MM.1S (cell line): ENCODE data around the gene PAPOLB.

Experiments used
- DNase-seq: peaks from one replicate; pipeline ENCODE4 v3.0.0-alpha.2; 2015
- H2AFZ ChIP-seq: fragments of 300-600 bp; sonication (generic); 2 replicates; pipeline ENCODE4 v1.6.0; 2016; ENCODE audit warnings: antibody characterized with exemption, low read length
- H3F3A ChIP-seq: fragments of 300-600 bp; sonication (generic); 2 replicates; pipeline ENCODE4 v1.6.1; 2016; ENCODE audit warnings: mild to moderate bottlenecking, antibody characterized with exemption, low read length, moderate library complexity, mixed read lengths; ENCODE audit not compliant: insufficient read depth
- H3K27ac ChIP-seq: fragments of 300-600 bp; sonication (generic); 2 replicates; pipeline ENCODE4 v1.5.1; 2016; ENCODE audit warnings: mild to moderate bottlenecking, low read length
- H3K27me3 ChIP-seq: fragments of 300-600 bp; sonication (generic); replicated peaks from 2 replicates; pipeline ENCODE4 v1.6.0; 2016; ENCODE audit warnings: low read length; ENCODE audit not compliant: insufficient read depth
- H3K36me3 ChIP-seq: fragments of 300-600 bp; sonication (generic); replicated peaks from 2 replicates; pipeline ENCODE4 v1.6.1; 2016; ENCODE audit warnings: mild to moderate bottlenecking, low read length, mixed read lengths; ENCODE audit not compliant: insufficient read depth
- H3K4me1 ChIP-seq: fragments of 300-600 bp; sonication (generic); 2 replicates; pipeline ENCODE4 v1.6.1; 2016; ENCODE audit warnings: low read length, mixed read lengths
- H3K4me2 ChIP-seq: fragments of 300-600 bp; sonication (generic); 2 replicates; pipeline ENCODE4 v1.6.0; 2016; ENCODE audit warnings: low read depth, low read length
- H3K4me3 ChIP-seq: fragments of 300-600 bp; sonication (generic); 2 replicates; pipeline ENCODE4 v1.5.1; 2016; ENCODE audit warnings: low read length, mixed read lengths
- H3K79me2 ChIP-seq: fragments of 300-600 bp; sonication (generic); 2 replicates; pipeline ENCODE4 v1.6.1; 2016; ENCODE audit warnings: mixed run types, low read length, mixed read lengths
- H3K9ac ChIP-seq: fragments of 300-600 bp; sonication (generic); 2 replicates; pipeline ENCODE4 v1.6.1; 2016; ENCODE audit warnings: low read length, mixed read lengths
- H3K9me2 ChIP-seq: fragments of 300-600 bp; sonication (generic); replicated peaks from 2 replicates; pipeline ENCODE4 v1.6.1; 2016; ENCODE audit warnings: mild to moderate bottlenecking, low read length, mixed read lengths; ENCODE audit not compliant: insufficient read depth
- H3K9me3 ChIP-seq: fragments of 300-600 bp; sonication (generic); replicated peaks from 2 replicates; pipeline ENCODE4 v1.6.1; 2016; ENCODE audit warnings: mild to moderate bottlenecking, low read length, mixed read lengths; ENCODE audit not compliant: insufficient read depth
- H4K20me1 ChIP-seq: fragments of 300-600 bp; sonication (generic); 2 replicates; pipeline ENCODE4 v1.6.1; 2016; ENCODE audit warnings: mild to moderate bottlenecking, low read length, moderate library complexity, mixed read lengths; ENCODE audit not compliant: insufficient read depth
- EZH2 ChIP-seq: fragments of 300-600 bp; sonication (generic); optimal IDR thresholded peaks from 2 replicates; pipeline ENCODE3; 2017; ENCODE audit warnings: low read depth, mild to moderate bottlenecking, antibody characterized with exemption, low read length, mixed read lengths
- EZH2phosphoT487 ChIP-seq: fragments of 300-600 bp; sonication (generic); IDR thresholded peaks from 2 replicates; pipeline ENCODE4 v1.6.1; 2018; ENCODE audit warnings: antibody characterized with exemption, low read length
- TF ChIP-seq, protein P1 (sequence below): fragments of 300-600 bp; sonication (generic); IDR thresholded peaks from 2 replicates; pipeline ENCODE4 v1.5.1; 2016; ENCODE audit warnings: antibody characterized with exemption, low read length, mixed read lengths

PAPOLB gene

DNA sequence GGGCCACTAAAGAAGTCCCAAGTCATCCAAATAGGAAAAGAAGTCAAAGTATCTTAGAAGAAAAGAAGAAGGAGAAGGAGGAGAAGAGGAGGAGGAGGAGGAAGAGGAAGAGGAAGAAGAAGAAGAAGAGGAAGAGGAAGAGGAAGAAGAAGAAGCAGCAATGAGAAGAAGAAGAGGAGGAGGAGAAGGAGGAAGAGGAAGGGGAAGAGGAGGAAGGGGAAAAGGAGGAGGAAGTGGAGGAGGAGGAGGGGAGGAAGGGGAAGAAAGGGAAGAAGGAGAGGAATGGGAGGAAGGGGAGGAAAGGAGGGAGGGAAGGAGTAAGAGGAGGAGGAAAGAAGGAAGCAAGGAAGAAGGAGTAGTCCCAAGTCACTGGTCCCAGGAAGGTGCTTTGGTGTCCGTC lies 43.3 kb upstream of the PAPOLB start:
- Histone ChIP-seq H4K20me1 (no peaks in the 10 kb centered on the region), H2AFZ (no peak overlapping the region), H3K36me3 (no peaks in the 10 kb centered on the region), H3K4me1 (no peaks in the 10 kb centered on the region), H3F3A (no peaks in the 10 kb centered on the region), H3K27me3 (peaks cover 24% of the 10 kb centered on the region; the same call in 1 of the 2 replicates), H3K9me3 (no peaks in the 10 kb centered on the region), H3K4me3 (no peak overlapping the region), H3K4me2 (no peak overlapping the region), H3K79me2 (no peaks in the 10 kb centered on the region), H3K9me2 (no peaks in the 10 kb centered on the region), H3K9ac (no peak overlapping the region), H3K27ac (no peak overlapping the region)
- no peak for DNase-seq
- no peak for TF ChIP-seq EZH2phosphoT487
- TF ChIP-seq, protein P1, sequence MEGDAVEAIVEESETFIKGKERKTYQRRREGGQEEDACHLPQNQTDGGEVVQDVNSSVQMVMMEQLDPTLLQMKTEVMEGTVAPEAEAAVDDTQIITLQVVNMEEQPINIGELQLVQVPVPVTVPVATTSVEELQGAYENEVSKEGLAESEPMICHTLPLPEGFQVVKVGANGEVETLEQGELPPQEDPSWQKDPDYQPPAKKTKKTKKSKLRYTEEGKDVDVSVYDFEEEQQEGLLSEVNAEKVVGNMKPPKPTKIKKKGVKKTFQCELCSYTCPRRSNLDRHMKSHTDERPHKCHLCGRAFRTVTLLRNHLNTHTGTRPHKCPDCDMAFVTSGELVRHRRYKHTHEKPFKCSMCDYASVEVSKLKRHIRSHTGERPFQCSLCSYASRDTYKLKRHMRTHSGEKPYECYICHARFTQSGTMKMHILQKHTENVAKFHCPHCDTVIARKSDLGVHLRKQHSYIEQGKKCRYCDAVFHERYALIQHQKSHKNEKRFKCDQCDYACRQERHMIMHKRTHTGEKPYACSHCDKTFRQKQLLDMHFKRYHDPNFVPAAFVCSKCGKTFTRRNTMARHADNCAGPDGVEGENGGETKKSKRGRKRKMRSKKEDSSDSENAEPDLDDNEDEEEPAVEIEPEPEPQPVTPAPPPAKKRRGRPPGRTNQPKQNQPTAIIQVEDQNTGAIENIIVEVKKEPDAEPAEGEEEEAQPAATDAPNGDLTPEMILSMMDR: no peak
- no peak for TF ChIP-seq EZH2

DNA sequence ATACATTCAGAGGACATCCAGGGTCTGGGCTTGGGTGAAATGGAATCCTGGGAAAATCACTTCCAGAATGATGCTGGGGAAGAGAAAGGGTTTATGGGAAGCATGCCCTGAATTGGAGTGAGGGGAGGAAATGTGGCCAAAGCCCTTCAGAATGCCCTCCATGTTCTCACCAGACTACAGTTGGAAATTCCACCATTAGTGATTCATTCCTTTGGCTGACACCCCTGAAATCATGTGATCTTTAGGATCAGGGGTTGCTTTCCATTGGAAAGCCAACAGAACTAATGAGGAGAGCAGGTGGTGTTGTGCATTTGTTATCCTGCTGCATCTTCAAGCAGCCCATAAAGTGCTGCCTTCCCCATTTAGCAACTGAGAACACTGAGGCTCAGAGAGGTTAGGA lies 42.5 kb upstream of the PAPOLB start:
- Histone ChIP-seq H3K27me3 (peaks cover 24% of the 10 kb centered on the region; the same call in 1 of the 2 replicates), H3K27ac (no peak overlapping the region), H3K4me3 (no peak overlapping the region), H2AFZ (no peak overlapping the region), H3K9me3 (no peaks in the 10 kb centered on the region), H3K36me3 (no peaks in the 10 kb centered on the region), H3K79me2 (no peaks in the 10 kb centered on the region), H3F3A (no peaks in the 10 kb centered on the region), H3K9me2 (no peaks in the 10 kb centered on the region), H3K4me1 (no peaks in the 10 kb centered on the region), H3K9ac (no peak overlapping the region), H3K4me2 (no peak overlapping the region), H4K20me1 (no peaks in the 10 kb centered on the region)
- TF ChIP-seq EZH2: no peak
- TF ChIP-seq, protein P1: no peak
- TF ChIP-seq EZH2phosphoT487: no peak
- no peak for DNase-seq

DNA sequence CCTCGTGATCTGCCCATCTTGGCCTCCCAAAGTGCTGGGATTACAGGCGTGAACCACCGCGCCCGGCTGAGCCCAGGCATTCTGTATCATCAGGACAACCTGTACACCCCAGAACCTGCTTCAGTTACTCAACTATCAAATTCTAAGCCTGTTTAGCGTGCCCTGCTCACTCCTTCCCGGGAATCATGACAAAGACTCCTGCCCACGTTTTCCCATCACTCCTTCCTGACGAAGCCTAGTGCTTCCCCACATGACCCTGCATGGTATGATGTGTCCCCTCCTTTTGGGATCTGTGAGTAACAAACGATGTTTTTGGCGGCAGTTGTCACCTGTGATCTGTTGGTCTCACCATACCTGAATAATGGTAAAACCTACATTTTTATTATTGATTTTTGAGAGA lies 33.9 kb upstream of the PAPOLB start:
- Histone ChIP-seq H3K4me3 (no peak overlapping the region), H3K27me3 (peaks cover 21% of the 10 kb centered on the region), H3K36me3 (no peaks in the 10 kb centered on the region), H4K20me1 (no peaks in the 10 kb centered on the region), H3K9me2 (no peaks in the 10 kb centered on the region), H3K79me2 (no peaks in the 10 kb centered on the region), H3K9ac (no peak overlapping the region), H3K27ac (no peak overlapping the region), H3K4me1 (no peaks in the 10 kb centered on the region), H3K4me2 (no peak overlapping the region), H3K9me3 (no peaks in the 10 kb centered on the region), H3F3A (no peaks in the 10 kb centered on the region), H2AFZ (no peak overlapping the region)
- TF ChIP-seq, protein P1: no peak
- TF ChIP-seq EZH2phosphoT487 (no peak), EZH2 (no peak)
- DNase-seq: no peak
